Endothelial cell of umbilical vein (primary cell): ENCODE results near the gene FAM131B. TPM values are rescaled to one million over a fixed set of nuclear protein-coding genes. Genes with fewer than 3 reads are reported as not detected.

Source experiments
- BruUV-seq: library from RNA; stranded (reverse); fragments of 400-500 nt; replicated peaks from 2 replicates; lab custom pipeline; 2021; lab: Mats Ljungman, UMichigan
- CTCF ChIA-PET: fragments of 300-600, 350-600 bp; sonication (Branson Sonifier 250); formaldehyde crosslinking; loops from one replicate; lab custom pipeline; 2021; ENCODE audit warnings: antibody characterized with exemption, inconsistent platforms; lab: Charles Lee
- POLR2A ChIA-PET: fragments of 300-600, 350-600 bp; sonication (Branson Sonifier 250); formaldehyde crosslinking; loops from one replicate; lab custom pipeline; 2021; ENCODE audit warnings: antibody characterized with exemption, inconsistent platforms; lab: Charles Lee
- DNase-seq: peaks from one replicate; pipeline ENCODE4 v3.0.0-alpha.2; 2011; ENCODE audit warnings: low read depth, low spot score
- FAIRE-seq: peaks from 2 replicates; lab custom pipeline; 2011; peaks lifted over from hg19 to GRCh38; lab: Jason Lieb, UNC
- H2AFZ ChIP-seq: 2 replicates; pipeline ENCODE4 v1.6.0; 2012; ENCODE audit warnings: low read depth, low read length, control low read depth, inconsistent platforms
- H3K27ac ChIP-seq: 2 replicates; pipeline ENCODE4 v1.5.1; 2011; ENCODE audit warnings: low read depth, mild to moderate bottlenecking, control low read depth, low read length, moderate library complexity; ENCODE audit not compliant: insufficient read depth
- H3K27me3 ChIP-seq, 2 experiments: 2 replicates each; pipeline versions ENCODE4 v1.6.0 to v1.6.1; 2011; ENCODE audit warnings: low read length in 2 of 2, mixed read lengths in 1 of 2; ENCODE audit not compliant: control insufficient read depth in 2 of 2, insufficient read depth in 2 of 2
- H3K36me3 ChIP-seq, 2 experiments: 2 replicates in 1 of 2; 3 replicates in 1 of 2; pipeline ENCODE4 v1.5.1; 2011; ENCODE audit warnings: low read length in 2 of 2, mild to moderate bottlenecking in 1 of 2, moderate library complexity in 1 of 2; ENCODE audit not compliant: control insufficient read depth in 2 of 2, insufficient read depth in 2 of 2; ENCODE audit errors: extremely low read depth in 1 of 2
- H3K4me1 ChIP-seq: 3 replicates; pipeline ENCODE4 v1.5.1; 2011; ENCODE audit warnings: mild to moderate bottlenecking, low read length; ENCODE audit not compliant: control insufficient read depth, insufficient read depth; ENCODE audit errors: extremely low read depth
- H3K4me2 ChIP-seq: 2 replicates; pipeline ENCODE4 v1.6.1; 2011; ENCODE audit warnings: low read length, control low read depth, mixed read lengths; ENCODE audit not compliant: insufficient read depth
- H3K4me3 ChIP-seq, 3 experiments: fragments of 200-600 bp in 1 of 3; sonication (generic), shearing (Covaris generic) in 1 of 3; replicated peaks in 1 of 3; 2 replicates each; pipeline ENCODE4 v1.5.1; 2011 to 2016; ENCODE audit warnings: control low read depth in 3 of 3, low read length in 3 of 3, mild to moderate bottlenecking in 2 of 3, inconsistent platforms in 1 of 3, low read depth in 1 of 3, moderate library complexity in 1 of 3; ENCODE audit not compliant: insufficient read depth in 1 of 3
- H3K79me2 ChIP-seq: 2 replicates; pipeline ENCODE4 v1.6.0; 2012; ENCODE audit warnings: low read length, inconsistent platforms; ENCODE audit not compliant: control insufficient read depth, insufficient read depth
- H3K9ac ChIP-seq: replicated peaks from 2 replicates; pipeline ENCODE3; 2011; ENCODE audit warnings: low read length, control low read depth; ENCODE audit not compliant: insufficient read depth; ENCODE audit errors: extremely low read depth
- H3K9me1 ChIP-seq: replicated peaks from 3 replicates; pipeline ENCODE4 v1.6.0; 2011; ENCODE audit warnings: mild to moderate bottlenecking, low read length; ENCODE audit not compliant: control insufficient read depth, insufficient read depth; ENCODE audit errors: extremely low read depth
- H3K9me3 ChIP-seq: replicated peaks from 2 replicates; pipeline ENCODE4 v1.5.1; 2012; ENCODE audit warnings: low read length, inconsistent platforms; ENCODE audit not compliant: control insufficient read depth, insufficient read depth
- H4K20me1 ChIP-seq: replicated peaks from 2 replicates; pipeline ENCODE3; 2011; ENCODE audit warnings: mild to moderate bottlenecking, low read length; ENCODE audit not compliant: control insufficient read depth, insufficient read depth; ENCODE audit errors: extremely low read depth
- EZH2 ChIP-seq: IDR thresholded peaks from 2 replicates; pipeline ENCODE4 v1.6.1; 2012; ENCODE audit warnings: borderline replicate concordance, low read depth, mild to moderate bottlenecking, moderate library complexity, low read length, inconsistent platforms; ENCODE audit not compliant: severe bottlenecking
- FOS ChIP-seq: IDR thresholded peaks from 2 replicates; pipeline ENCODE4 v1.6.1; 2011; ENCODE audit warnings: mild to moderate bottlenecking, low read length, moderate library complexity, borderline replicate concordance; ENCODE audit not compliant: insufficient read depth
- GATA2 ChIP-seq: IDR thresholded peaks from 2 replicates; pipeline ENCODE4 v1.7.0; 2011; ENCODE audit warnings: low read depth, mild to moderate bottlenecking, moderate library complexity, mixed read lengths, low read length; ENCODE audit not compliant: insufficient read length, insufficient read depth
- JUN ChIP-seq: IDR thresholded peaks from 2 replicates; pipeline ENCODE4 v1.6.1; 2011; ENCODE audit warnings: borderline replicate concordance, low read depth; ENCODE audit not compliant: insufficient read length, insufficient read depth
- MYC ChIP-seq: IDR thresholded peaks from one replicate; pipeline ENCODE4 v1.6.1; 2011; ENCODE audit warnings: mild to moderate bottlenecking, low read depth, low read length
- POLR2A ChIP-seq: IDR thresholded peaks from 2 replicates; pipeline ENCODE4 v1.6.1; 2012; ENCODE audit warnings: low read depth, mild to moderate bottlenecking, control low read depth, low read length
- dilution Hi-C: fragments of 300-500 bp; cut with MboI; formaldehyde crosslinking; loops from one replicate; pipeline ENCODE4 v1.15.0; 2019; ENCODE audit warnings: low sequenced_read_pairs; ENCODE audit not compliant: extremely low pct_ligation_motif_present
- intact Hi-C: fragments of 100-400 bp; cut with micrococcal nuclease; formaldehyde crosslinking; loops from one replicate; pipeline ENCODE4 v1.10.0; 2022
- polyA plus RNA-seq, 4 experiments: library from polyadenylated mRNA; depleted of rRNA in 3 of 4; stranded (reverse) in 3 of 4; unstranded in 1 of 4; fragments of >200 nt; gene quantifications; 2 replicates each; pipeline versions ENCODE4 v1.2.1 to v1.2.3, GENCODE V29; 2011 to 2012; ENCODE audit warnings: missing spikeins in 1 of 4
- total RNA-seq: library from RNA; stranded (reverse); gene quantifications from 2 replicates; pipeline ENCODE4 v1.2.3, GENCODE V29; 2021
- TF ChIP-seq, protein P1 (sequence below), 2 donors: IDR thresholded peaks; 1 replicate in 1 of 2; 2 replicates in 1 of 2; pipeline ENCODE4 v1.5.1; 2011; ENCODE audit warnings: low read length in 2 of 2, mild to moderate bottlenecking in 2 of 2, moderate library complexity in 2 of 2, control low read depth in 1 of 2, inconsistent platforms in 1 of 2, low read depth in 1 of 2; ENCODE audit not compliant: insufficient read depth in 1 of 2; ENCODE audit errors: extremely low read depth in 1 of 2

FAM131B gene
- total and polyA plus RNA-seq, 2 donors (not counting 3 experiments of a cell fraction or from before 2014, with no cell fraction given), result 1.6 to 1.8 TPM

DNA sequence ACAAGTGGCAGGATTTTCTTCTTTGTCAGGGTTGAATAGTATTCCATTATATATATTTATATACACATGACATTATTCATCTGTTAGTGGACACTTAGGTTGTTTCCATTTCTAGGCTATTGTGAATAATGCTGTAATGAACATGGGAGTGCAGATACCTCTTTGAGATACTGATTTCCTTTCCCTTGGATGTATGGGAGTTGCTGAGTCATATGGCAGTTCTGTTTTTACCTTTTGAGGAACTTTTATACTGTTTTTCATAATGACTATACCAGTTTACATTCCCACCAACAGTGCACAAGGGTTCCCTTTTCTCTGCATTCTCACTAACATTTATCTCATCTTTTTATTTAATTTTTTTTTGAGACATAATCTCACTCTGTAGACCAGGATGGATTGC, 48.4 kb downstream of the FAM131B start:
- CTCF ChIA-PET, result no interaction called here
- Histone ChIP-seq H3K27me3 (peaks cover 0 to 1% of the 10 kb centered on the region in 2 experiments), H3K36me3 (no peaks in the 10 kb centered on the region), H3K4me2 (no peak overlapping the region), H2AFZ (no peak overlapping the region), H3K27ac (no peak overlapping the region), H3K79me2 (no peaks in the 10 kb centered on the region), H3K9me3 (no peaks in the 10 kb centered on the region), H3K4me1 (no peaks in the 10 kb centered on the region), H3K9me1 (no peaks in the 10 kb centered on the region), H3K4me3 (no peak overlapping the region), H3K9ac (no peak overlapping the region), H4K20me1 (no peaks in the 10 kb centered on the region)
- intact Hi-C loops, result no loop called here
- no TSS peak for BruUV-seq
- TF ChIP-seq FOS (no peak), EZH2 (no peak), POLR2A (no peak), GATA2 (no peak), MYC (no peak), JUN (no peak)
- TF ChIP-seq, protein P1, sequence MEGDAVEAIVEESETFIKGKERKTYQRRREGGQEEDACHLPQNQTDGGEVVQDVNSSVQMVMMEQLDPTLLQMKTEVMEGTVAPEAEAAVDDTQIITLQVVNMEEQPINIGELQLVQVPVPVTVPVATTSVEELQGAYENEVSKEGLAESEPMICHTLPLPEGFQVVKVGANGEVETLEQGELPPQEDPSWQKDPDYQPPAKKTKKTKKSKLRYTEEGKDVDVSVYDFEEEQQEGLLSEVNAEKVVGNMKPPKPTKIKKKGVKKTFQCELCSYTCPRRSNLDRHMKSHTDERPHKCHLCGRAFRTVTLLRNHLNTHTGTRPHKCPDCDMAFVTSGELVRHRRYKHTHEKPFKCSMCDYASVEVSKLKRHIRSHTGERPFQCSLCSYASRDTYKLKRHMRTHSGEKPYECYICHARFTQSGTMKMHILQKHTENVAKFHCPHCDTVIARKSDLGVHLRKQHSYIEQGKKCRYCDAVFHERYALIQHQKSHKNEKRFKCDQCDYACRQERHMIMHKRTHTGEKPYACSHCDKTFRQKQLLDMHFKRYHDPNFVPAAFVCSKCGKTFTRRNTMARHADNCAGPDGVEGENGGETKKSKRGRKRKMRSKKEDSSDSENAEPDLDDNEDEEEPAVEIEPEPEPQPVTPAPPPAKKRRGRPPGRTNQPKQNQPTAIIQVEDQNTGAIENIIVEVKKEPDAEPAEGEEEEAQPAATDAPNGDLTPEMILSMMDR (IDR thresholded peaks at IDR 0.05; ENCODE audit: extremely low read depth in 1 of 2, insufficient read depth in 1 of 2, low read depth in 1 of 2, low read length in 2 of 2), result no peak
- FAIRE-seq (no peak), DNase-seq (no peak)
- dilution Hi-C loops, result no loop called here
- POLR2A ChIA-PET, result no interaction called here
